OCI-LY7 (cell line): ENCODE measurements around the gene NSL1.

Experiments
- EZH2phosphoT487 ChIP-seq: fragments of 200-600 bp; sonication (generic); IDR thresholded peaks from 2 replicates; pipeline ENCODE4 v1.6.1; 2018; ENCODE audit warnings: low read depth, borderline replicate concordance, mild to moderate bottlenecking, mixed run types, antibody characterized with exemption, low read length, moderate library complexity, mixed read lengths
- TF ChIP-seq, protein P1 (sequence below): fragments of 200-600 bp; sonication (generic); conservative IDR thresholded peaks from 2 replicates; pipeline ENCODE4 v1.5.1; 2014; ENCODE audit warnings: mild to moderate bottlenecking, antibody characterized with exemption, low read length, moderate library complexity, mixed read lengths

DNA sequence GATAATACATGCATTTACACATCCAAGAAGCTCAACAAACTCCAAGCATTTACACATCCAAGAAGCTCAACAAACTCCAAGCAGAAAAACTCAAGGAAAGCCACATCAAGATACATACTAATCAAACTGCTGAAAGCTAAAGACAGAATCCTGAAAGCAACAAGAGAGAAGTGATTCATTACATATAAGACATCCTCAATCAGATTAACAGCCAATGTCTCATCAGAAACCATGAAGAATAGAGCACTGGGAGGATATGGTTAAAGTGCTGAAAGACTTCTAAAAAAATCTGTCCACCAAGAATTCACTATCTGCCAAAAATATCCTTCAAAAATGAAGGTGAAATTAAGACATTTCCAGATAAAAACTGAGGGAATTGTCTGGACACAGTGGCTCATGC is 46.3 kb downstream of the NSL1 start:
- TF ChIP-seq, protein P1, sequence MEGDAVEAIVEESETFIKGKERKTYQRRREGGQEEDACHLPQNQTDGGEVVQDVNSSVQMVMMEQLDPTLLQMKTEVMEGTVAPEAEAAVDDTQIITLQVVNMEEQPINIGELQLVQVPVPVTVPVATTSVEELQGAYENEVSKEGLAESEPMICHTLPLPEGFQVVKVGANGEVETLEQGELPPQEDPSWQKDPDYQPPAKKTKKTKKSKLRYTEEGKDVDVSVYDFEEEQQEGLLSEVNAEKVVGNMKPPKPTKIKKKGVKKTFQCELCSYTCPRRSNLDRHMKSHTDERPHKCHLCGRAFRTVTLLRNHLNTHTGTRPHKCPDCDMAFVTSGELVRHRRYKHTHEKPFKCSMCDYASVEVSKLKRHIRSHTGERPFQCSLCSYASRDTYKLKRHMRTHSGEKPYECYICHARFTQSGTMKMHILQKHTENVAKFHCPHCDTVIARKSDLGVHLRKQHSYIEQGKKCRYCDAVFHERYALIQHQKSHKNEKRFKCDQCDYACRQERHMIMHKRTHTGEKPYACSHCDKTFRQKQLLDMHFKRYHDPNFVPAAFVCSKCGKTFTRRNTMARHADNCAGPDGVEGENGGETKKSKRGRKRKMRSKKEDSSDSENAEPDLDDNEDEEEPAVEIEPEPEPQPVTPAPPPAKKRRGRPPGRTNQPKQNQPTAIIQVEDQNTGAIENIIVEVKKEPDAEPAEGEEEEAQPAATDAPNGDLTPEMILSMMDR = no peak
- TF ChIP-seq EZH2phosphoT487 = no peak
